Activated CD4-positive, alpha-beta T cell treated with anti-CD3 and anti-CD28 coated beads, Interleukin-2, amount 50 U/mL, for 4 hours (primary cell): ENCODE measurements around the gene RALGDS.

Experiments
- DNase-seq, 2 experiments: peaks; one replicate each; pipeline ENCODE4 v3.0.0-alpha.2; 2020

The RALGDS gene

DNA sequence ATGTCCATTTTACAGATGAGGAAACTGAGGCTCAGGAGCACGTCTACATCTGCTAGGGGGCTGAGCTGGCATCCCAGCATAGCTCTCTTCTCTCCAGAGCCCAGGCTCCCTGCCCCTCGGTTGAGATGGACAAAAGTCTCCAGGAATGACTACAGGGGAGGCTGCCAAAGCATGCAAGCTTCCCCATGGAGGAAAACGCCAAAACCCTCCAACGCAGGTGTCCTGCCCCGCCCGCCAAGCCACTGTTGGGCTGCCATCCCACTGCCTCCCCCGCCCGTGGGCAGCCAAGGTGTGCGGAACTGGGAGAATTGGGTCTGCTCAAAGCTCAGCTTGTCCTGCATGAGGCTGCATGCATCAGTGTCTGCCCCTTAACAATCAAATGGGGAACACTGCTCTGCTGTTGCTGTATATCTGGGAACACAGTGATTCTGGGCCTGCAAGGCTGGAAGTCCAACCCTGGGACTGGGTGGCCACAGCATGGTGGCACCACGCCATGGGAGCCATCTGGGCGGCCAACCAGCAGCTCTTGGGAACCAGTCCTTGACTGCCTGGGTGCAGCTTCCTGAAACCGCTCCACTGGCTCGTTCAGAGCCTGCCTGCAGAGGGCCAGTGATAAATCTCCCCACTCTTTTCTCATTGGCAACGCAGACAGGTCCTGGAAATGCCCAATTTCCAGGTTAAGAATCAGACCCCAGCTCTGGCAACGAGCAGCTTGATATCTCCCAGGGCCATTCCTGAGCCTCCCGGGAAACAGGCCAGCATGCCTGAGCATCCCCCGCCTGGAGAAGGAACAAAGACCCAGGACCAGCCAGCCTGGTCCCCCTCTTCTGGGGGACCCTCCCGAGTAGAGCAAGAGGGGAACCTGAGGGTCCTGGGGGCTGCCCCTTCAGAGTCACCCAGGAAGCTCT is 3.5 kb downstream of the RALGDS start:
- DNase-seq: no peak

DNA sequence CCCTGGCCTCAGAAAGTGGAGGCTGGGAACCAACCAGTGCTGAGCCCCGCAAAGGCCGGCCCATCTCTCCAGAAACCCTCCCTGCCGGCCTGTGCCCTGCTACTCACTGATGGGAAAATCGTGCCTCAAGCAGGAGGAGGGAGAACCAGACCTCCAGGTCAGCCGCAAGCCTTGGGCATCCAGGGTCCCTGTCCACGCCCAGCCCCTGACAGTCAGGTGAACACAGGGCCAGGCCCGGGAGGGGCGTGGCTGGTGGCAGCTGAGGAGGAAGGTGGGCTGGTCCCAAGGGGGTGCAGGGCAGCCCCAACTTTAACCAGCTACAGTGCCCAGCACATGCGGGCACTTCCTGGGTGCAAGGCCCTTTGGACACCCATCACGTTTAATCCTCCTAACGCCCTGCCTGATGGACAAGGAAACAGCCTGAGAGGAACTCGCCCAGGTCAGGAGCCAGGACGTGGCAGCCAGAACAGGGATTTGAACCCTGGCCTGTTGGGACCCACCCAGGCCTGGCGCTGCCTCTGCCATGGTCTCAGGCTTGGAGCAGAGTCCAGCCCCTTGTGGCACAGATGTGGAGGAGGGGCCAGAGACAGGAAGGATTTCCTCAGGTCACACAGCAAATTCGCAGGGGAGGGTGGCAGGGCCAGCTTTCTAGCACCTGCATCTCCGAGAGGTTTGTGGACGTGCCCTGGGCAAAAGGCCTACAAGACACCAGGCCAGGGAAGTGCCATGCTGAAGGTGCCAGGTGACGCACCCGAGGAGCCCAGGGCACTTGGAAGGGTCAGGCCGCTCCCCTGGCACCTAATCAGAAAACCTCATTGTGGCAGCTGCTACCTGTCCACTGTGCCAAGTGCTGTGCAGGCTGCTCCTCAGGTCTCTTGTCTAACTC is 4.5 kb downstream of the RALGDS start:
- no peak for DNase-seq

DNA sequence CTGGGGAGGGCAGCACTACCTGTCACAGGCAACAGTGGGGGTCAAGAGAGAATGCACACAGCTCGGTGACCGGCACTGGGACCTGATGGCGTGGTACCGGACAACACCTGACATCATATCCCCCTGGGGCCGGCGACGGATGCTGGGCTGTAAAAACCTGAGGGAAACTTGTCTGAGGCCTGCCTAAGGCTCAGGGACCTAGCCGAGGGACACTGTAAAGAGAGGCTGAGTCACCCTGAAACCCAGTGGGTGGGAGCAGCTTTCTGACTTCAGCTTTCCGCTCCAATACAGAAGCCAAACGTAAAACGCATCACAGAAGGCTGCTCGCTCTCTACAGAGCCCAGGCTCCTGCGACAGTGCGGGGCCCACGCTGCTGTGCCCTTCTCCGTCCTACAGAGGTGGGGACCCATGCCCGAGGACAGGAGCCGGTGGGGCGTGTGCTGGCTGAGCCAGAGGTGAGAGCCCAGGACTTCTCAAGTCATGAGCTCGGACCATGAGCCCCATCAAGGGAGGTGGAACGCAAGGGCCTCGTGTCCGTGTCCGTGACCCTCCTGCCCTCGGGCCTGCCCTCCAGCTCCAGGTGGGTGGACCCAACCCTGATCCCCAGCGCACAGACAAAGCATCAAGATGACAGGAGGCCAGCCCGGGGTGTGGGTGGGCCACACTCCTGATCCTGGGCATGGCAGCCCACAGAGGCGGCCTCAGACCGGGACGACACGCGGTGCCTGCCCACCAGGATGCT is 5.3 kb downstream of the RALGDS start:
- peak; percentile 47 to 60 for DNase-seq

DNA sequence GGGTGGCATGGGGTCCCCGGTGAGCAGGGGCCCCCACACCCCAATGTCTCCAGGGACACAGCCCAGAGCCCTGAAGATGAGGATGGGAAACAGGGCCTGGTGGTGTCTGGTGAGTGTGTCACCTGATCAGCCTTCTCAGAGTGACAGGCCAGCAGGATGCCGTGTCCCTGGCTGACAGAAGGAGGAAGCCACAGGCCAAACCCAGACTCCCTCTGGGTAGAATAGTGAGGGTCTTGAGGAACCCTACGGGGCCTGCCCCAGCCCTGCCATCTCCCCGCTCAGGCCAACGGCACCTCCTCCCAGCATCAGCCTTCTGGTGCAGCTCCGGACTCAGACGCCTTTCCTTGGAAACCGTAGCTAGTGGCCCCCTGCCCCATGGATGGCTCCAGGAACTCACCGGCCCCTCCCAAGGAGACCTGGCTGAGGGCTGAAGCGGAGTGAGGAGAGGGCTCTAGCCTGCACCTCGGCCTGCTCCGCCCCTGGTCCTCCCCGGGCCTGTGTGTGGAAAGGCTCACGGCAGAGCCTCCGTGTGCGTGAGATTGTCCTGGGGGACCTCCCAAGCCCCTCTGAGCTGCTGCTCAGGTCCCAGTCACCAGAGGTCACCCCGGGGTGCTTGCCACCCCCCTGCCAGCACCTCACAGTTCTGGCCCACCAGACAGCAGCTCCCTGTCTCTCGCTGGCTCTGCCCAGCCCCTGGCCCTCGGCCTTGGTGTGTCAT is 6.0 kb downstream of the RALGDS start:
- no peak for DNase-seq

DNA sequence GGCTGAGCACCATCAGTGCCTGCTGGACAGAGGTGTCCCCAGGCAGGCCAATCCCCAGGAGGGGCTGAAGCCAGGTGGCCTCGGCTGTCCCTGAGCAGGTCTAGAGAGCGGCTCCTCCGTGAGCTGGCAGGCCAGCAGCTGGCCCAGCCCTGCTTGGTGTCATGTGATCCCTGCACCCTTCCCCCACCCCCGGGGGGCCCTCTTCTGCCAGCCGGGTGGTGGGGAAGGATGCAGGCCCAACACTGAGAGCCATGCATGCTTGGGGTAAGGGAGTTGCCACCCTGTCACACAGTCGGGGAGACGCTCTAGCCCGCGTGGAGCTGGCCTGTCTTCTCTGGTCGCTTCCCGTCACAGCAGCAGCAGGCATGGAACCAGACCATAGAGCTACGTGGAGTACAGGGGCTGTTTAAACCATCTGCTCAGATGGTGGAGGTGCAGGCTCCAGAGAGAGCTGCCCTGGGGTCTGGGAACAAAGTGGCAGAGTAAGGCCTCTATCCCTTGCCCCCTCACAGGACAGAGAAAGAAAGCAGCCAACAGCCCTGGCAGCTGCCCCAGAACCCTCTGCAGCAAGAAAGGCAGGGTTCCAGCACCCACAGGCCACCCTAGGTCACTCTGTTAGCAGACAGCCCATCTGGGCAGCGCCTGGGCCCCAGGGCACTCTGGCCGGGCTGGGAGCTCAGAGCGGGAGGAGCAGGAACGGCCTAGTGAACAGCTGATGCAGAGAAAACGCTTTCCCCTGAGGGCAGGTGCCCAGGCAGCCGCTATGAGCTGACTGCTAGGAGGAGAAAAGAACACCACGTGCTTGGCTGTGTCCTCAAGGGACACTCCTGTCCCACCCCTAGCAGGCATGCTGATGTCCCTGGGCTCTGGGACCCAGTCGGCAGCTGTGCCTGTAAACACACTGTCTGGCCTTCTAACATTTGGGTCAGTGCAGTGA is 6.8 kb downstream of the RALGDS start:
- DNase-seq: no peak

DNA sequence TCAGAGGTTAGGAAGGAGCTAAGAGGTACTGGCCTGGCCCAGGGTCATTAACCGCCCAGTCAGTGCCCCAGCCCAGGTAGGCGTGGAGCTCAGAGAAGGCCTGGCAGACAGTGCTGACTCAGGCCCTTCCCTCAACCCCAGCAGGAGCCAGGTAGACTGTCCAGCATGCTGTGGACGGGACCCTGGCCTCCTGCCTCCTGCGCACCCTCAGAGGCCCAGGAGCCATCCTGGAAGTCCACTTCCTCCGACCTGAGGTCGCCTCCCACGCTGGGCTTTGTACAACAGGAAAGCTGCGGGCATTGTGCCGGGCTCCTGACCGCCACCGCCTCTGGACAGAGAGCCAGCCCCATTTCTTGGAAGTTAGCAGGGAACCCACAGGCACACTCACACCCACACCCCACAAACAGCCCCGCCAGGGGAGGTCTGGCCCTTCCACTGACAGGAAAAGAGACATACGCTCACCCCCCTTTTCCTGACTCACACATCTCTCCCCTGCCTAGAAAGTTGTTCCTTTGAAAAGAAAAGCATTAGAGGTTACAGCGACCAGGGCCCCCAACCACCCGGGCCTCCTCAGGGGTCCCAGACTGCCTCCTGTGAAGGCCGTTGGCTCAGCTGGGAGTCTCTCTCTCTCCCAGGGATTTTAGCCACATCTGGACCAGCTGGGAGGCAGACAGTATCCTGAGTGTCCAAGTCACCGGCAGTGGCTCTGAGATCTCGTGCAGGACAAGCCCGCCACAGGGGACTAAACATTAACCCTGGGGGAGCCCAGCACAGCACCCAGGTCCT is 7.7 kb downstream of the RALGDS start:
- peak in 1 of 2 experiments; percentile 17 for DNase-seq

DNA sequence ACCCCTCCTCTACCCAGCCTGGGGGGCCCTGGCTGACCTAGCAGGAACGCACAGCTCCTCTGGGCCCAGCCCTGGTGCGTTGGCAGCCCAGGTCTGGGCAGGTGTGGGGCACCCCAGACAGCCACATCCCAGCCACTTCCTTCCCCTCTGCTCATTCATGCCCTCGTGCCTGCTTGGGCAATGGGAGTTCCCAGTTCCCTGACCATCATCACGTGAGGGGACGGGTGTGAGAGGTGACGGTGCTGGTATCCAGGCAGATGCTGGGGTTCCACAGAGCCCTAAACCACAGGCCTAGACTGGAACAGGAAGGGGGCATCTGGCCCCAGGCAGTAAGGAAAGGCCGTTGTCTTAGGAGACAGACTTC is 8.4 kb downstream of the RALGDS start:
- DNase-seq: no peak

DNA sequence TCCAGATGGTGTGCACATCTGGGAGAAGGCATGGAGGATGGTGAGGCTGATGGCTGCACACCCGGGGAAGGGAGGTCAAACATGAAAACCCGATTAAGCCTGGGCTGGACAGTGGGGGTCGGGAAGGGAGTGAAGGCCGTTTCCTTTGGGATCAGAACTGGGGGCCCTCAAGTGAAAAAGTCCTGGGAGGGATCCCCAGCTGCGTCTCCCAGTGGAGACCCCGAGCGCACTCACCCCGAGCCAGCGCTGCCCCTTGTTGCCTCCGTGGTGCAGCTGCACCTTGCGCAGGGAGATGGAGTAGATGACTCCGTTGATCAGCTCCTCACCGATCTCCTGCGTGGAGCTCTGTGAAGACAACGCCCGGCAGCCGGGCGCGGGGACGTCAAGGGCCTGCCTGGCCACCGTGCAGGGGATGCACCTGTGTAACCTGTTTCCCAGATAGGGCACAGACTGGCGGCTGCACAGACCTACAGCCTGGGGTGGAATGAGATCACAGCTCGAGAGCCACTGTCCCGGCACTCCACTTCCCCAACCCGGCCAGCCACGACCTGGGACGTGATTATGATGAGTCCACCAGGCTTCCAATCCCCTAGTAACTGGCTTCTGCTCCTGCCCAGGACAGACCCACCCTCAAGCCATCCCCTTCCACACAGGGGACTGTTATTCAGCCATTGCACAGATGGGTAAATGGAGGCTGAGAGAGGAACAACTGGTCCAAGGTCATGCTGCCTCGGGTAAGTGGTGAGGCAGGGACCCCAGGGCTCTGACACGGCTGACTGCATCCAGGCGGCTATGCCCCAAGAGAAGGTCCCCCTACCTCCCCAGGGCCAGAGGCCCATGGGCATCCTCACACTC is 9.0 kb downstream of the RALGDS start:
- DNase-seq: no peak

DNA sequence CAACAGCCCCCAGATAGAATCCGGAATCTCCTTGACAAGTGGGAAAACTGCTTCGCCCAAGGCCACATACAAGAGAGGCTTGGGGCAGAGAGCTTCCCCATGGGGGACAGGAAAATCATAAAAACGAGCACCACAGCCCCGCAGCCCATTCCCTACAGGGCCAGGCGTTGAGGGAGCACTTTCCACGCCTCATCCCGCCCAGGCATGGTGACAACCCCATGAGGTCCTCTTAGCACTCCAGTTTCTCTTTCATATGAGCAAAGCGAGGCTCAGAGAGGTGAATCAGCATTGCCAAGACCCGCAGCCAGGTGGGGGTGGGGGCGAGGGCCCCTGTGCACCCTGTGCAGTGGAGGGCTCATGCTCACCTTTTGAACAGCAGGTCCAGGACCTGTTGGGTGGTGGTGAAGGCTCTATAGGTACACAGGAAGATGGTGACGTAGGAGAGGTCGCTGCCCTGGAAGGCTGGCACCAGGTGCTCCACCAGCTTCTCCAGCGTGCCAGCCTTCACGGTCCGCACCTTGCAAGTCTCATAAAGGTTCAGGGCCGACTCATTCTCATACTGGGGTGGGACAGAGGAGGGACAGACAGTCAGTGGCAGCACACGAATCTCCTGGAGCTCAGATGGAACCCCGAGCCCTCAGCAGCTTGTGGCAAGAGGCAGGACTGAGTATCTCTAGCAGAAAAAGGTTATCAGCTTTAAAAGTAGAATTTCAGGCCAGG is 10.9 kb downstream of the RALGDS start:
- DNase-seq: no peak

DNA sequence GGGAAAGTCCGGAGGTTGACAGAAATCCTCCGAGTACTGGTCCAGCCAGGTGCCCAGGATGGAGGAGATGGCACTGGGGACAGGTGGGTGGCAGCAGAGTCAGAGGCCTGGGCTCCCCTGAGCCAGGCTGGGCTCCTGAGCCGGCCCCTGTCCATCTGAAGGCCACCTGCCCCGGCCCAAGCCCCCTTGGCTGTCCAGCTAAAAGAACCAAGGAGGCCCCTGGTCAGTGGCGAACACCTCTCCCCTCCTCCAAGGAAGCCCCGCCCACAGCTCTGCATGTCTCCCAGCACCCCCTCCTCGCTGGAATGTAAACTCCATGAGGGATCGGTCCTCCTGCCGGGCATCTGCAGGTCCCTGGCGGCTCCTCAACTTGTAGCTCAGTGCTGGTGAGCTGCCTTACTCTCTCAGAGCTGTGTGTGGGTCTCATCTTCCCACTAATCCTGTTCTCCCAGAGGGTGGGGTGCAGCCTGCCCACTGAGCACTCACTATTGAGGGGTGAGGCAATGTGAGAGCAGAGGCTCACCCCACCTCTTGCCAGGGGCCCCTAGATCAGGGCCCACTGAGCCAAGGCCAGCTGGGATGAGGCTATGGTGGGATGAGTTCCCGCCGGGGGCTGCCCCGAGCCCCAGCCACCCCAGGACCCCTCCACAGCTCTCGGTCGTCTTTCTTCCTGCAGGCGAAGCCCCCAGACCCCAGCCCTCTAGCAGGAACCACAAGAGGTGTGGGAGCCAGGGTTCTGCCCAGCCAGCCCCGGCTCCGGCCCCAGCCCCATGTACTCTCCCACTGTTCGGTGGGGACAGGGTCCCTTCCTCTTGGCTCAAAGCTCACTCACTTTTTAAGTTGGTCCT is 12.0 kb downstream of the RALGDS start:
- no peak for DNase-seq

DNA sequence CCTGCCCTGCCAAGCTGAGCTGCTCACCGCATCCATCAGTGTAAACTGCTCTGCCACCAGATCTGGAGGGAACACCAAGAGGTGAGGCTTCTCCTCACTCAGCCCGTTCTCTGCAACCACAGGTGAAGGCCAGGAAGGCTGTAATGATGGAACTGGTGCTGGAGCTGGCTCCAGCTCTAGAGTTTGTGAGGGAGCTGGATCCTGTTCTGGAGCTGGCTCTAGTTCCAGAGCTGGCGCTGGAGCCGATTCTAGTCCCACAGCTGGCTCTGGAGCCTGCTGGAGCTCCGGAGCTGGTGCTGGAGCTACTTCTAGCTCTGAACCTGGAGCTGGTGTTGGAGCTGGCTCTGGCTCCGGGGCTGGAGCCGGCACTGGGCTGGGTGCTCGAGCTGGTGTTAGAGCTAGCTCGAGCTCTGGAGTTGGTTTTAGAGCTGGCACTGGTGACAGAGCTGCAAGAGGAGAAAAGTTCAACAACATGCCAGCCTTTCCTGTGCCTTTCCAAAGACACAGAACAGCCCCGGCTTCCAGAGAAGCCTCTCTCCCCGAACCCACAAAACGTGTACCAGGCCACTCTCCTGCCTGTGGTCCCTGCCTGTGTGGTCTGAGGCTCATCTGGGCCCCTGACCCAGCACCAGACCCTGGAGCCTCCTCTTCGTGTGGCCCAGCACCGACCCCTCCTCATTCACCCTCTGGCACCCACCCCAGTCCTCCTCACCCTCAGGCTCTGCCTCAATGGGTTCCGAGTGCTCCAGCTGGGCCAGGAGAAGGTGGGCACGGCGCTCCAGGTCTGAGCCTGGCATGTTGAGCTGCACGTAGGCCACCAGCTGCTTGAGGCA is 12.9 kb downstream of the RALGDS start:
- no peak for DNase-seq

DNA sequence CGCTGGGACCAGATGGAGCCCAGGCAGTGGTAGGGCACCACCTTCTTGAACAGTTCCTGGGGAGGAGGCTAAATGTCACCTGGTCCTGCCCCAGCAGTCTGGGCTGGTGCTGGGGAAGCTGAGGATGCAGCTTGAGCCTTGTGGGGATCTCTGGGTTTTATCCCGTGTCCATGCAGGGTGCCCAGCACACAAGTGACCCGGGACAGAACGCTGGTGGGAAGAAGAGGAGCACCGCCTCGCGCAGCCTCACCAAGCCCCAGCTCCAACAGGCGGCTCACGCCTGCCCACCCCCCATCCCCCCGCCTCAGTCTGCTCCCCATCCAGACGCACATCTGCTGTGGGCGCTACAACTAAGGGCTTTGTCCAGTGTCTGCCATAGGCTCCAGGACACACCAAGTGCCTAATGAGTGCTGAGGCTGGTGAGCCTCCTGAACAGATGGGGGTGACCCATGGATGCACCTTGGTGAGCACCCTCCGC is 13.8 kb downstream of the RALGDS start:
- DNase-seq: no peak

DNA sequence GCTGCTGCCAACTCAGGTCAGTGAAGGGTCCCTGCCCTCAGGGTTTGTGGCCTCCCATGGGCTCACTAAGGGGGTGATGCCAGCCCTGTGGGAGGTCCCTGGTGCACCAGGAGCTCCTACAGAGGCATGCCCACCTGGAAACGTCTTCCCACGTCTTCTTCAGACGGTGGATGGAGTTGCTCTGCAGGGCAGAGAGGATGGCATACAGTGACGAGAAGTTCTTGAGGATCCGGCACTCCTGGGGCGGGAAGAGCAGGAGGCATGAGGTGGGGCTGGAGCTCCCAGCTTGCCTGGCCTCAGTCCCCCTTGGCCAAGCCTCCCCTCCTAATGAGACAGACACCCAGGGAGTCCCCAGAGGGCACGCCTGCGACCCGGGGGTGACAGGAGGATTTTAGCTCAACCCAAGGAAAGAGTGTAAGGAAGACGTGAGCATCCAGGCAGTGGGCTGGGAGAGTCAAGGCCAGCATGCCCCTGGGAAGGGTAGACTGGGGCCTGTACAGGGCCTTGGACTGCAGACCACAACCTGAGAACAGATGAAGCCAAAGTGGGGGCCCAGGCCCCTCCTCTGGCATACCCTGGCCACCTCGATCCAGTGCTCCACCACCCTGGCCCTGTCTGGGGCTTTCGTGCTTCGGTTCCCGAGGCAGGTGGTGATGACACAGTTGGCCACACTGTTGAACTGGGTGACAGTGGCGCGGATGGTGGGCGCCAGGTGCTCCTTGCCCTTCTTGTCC is 14.4 kb downstream of the RALGDS start:
- no peak for DNase-seq

DNA sequence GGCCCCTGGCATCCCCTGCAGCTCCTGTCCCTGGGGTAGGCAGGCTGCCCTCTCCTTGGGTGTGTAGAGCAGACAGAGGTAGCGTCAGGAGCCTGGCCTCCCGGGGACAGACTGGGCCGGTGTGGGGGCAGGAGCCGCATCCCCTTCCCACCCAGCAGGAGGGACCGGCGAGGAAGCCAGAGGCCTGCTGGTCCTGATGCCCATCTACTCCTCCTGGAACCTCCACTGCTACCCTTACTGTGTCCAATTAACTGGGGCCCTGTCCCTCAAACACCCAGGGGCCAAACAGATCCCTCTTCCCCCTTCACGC is 15.6 kb downstream of the RALGDS start:
- no peak for DNase-seq

DNA sequence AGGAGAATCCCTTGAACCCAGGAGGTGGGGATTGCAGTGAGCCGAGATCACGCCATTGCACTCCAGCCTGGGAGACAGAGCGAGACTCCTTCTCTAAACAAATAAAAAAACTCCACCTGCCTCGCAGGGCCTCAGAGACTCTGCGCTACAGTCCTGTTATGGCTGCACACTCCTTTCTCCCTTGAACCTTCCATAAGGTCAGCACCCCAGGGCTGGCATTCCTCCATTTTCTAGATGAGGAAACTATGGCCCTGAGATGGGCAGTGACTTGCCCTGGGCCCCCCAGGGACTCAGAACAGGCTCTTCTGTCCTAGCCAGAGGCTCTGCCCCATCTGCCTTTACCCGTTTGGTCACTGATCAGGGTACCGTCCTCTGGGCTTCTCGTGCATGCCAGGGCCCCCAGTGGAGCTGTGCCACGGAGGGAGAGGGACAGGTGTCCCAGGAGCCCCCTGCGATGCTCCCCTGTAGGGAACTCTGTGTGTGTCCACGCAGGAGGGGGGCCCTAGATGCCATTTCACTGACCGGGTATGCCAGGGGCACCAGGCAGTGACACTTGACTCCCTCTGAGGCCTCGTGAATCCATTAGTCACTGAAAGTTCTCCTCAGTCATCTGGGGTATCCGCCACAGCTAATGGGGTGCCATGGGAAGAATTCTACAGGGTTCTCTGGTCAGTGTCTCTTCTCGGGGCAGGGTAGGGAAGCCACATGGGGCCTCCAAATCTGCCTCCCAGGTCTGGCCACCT is 16.2 kb downstream of the RALGDS start:
- no peak for DNase-seq
